Transverse colon (tissue), 4 donors: ENCODE results near the gene NXPH3. TPM values are rescaled to one million over a fixed set of nuclear protein-coding genes. Genes with fewer than 3 reads are reported as not detected.
A peak's percentile ranks its signal among the peaks of the same experiment; 100 is the strongest.

ENCODE experiments used
- DNase-seq: peaks from one replicate; pipeline ENCODE4 v3.0.0-alpha.2; 2019
- H3K27ac ChIP-seq, 4 donors: fragments of 200-600 bp; sonication (generic); 2 replicates each; pipeline ENCODE4 v1.5.1; 2016 to 2018; ENCODE audit warnings: inconsistent platforms in 4 of 4
- H3K27me3 ChIP-seq: fragments of 200-600 bp; sonication (generic); 2 replicates; pipeline ENCODE4 v1.5.1; 2017; ENCODE audit warnings: inconsistent platforms
- H3K36me3 ChIP-seq, 4 donors: fragments of 200-600 bp; sonication (generic); 2 replicates each; pipeline ENCODE4 v1.5.1; 2017 to 2019; ENCODE audit warnings: inconsistent platforms in 4 of 4
- H3K4me1 ChIP-seq, 4 donors: fragments of 200-600 bp; sonication (generic); 2 replicates each; pipeline ENCODE4 v1.5.1; 2017 to 2020; ENCODE audit warnings: inconsistent platforms in 4 of 4
- H3K4me3 ChIP-seq, 4 donors: fragments of 200-600 bp; sonication (generic); 1 replicate in 1 of 4; 2 replicates in 3 of 4; pipeline versions ENCODE4 v1.5.1 to v1.6.1; 2017 to 2019; ENCODE audit warnings: inconsistent platforms in 4 of 4
- H3K9me3 ChIP-seq, 2 donors: fragments of 200-600 bp; sonication (generic); 2 replicates each; pipeline ENCODE4 v1.5.1; 2017 to 2019; ENCODE audit warnings: inconsistent platforms in 2 of 2
- CTCF ChIP-seq, 5 experiments: fragments of 200-600 bp in 3 of 5; fragments of 450-650 bp in 2 of 5; sonication (generic) in 3 of 5; IDR thresholded peaks; 1 replicate in 2 of 5; 2 replicates in 3 of 5; pipeline ENCODE4 v1.5.1; 2016 to 2017; ENCODE audit warnings: antibody characterized with exemption in 5 of 5, inconsistent platforms in 3 of 5, mild to moderate bottlenecking in 2 of 5, moderate library complexity in 1 of 5
- EP300 ChIP-seq: sonication (generic); formaldehyde crosslinking; IDR thresholded peaks from one replicate; pipeline ENCODE4 v1.6.1; 2017; ENCODE audit warnings: antibody characterized with exemption, low read depth
- POLR2A ChIP-seq: fragments of 450-650 bp; IDR thresholded peaks from one replicate; pipeline ENCODE4 v1.6.1; 2016; ENCODE audit warnings: antibody characterized with exemption, mild to moderate bottlenecking, moderate library complexity
- POLR2AphosphoS5 ChIP-seq, 3 donors: sonication (generic); formaldehyde crosslinking; IDR thresholded peaks; one replicate each; pipeline ENCODE4 v1.6.1; 2016; ENCODE audit warnings: antibody characterized with exemption in 3 of 3
- WGBS, 2 donors: methylation state at CpG; one replicate each; pipeline ENCODE4 v1.1.5; 2018; ENCODE audit warnings: low coverage in 1 of 2; 5-methylcytosine and 5-hydroxymethylcytosine counted together
- in situ Hi-C, 4 donors: fragments of 200-750 bp; cut with MboI; loops; one replicate each; pipeline versions ENCODE4 v1.15.0 to v1.15.1; 2017; ENCODE audit warnings: low sequenced_read_pairs in 3 of 4, low pct_ligation_motif_present in 1 of 4, low pct_unique_long_range_greater_than_20kb in 1 of 4
- intact Hi-C: fragments of 100-400 bp; cut with DNase I; formaldehyde crosslinking; loops from one replicate; pipeline ENCODE4 v1.15.1; 2023; ENCODE audit warnings: low total_unique reads
- total RNA-seq, 4 donors: library from RNA; depleted of rRNA; stranded (reverse); fragments of >200 nt; gene quantifications; one replicate each; pipeline ENCODE4 v1.1.0, GENCODE V29; 2016

NXPH3 gene
- total RNA-seq, 4 donors from 2014 or later: 0.20 to 4.6 (median 2.6) TPM

- no peak for TF ChIP-seq POLR2A
- TF ChIP-seq CTCF (IDR thresholded peaks at IDR 0.05): no peak
- TF ChIP-seq POLR2AphosphoS5 (IDR thresholded peaks at IDR 0.05): no peak
- TF ChIP-seq EP300: no peak
- in situ Hi-C loops: no loop called here
- peak overlapping the region in 3 of 4 donors; percentile 11 to 42 (median 25) for H3K27ac ChIP-seq
Measured at GRCh38 chr17:49602783-49603182, 27.1 kb downstream of the NXPH3 start.

GRCh38 chr17:49603238-49603637 lies 27.6 kb downstream of the NXPH3 start:
- no peak for DNase-seq
- H3K27me3 ChIP-seq: no peaks in the 10 kb centered on the region
- peaks cover 0 to 16% (median 0%) of the 10 kb centered on the region in 4 donors for H3K4me1 ChIP-seq
- WGBS, 2 donors: 52 to 70% methylated on average over 3 of the region's 3 CpGs
- H3K9me3 ChIP-seq: no peaks in the 10 kb centered on the region
- H3K36me3 ChIP-seq: peaks cover 0 to 85% (median 29%) of the 10 kb centered on the region in 4 donors
- peak overlapping the region in 3 of 4 donors; percentile 11 to 42 (median 25) for H3K27ac ChIP-seq
- H3K4me3 ChIP-seq: no peak overlapping the region
- in situ Hi-C loops: no loop called here
- no peak for TF ChIP-seq POLR2A
- no peak for TF ChIP-seq EP300
- TF ChIP-seq POLR2AphosphoS5 (IDR thresholded peaks at IDR 0.05): no peak
- TF ChIP-seq CTCF (IDR thresholded peaks at IDR 0.05): no peak
- intact Hi-C loops: no loop called here

More at GRCh38 chr17:49602783-49603182, 27.1 kb downstream of the NXPH3 start:
- H3K9me3 ChIP-seq: no peaks in the 10 kb centered on the region
- H3K4me3 ChIP-seq: no peak overlapping the region
- peaks cover 0 to 81% (median 29%) of the 10 kb centered on the region in 4 donors for H3K36me3 ChIP-seq
- intact Hi-C loops: no loop called here
- no peak for DNase-seq
- no peaks in the 10 kb centered on the region for H3K27me3 ChIP-seq
- H3K4me1 ChIP-seq: peaks cover 0 to 20% (median 0%) of the 10 kb centered on the region in 4 donors

GRCh38 chr17:49603720-49604119 lies 28.0 kb downstream of the NXPH3 start:
- TF ChIP-seq CTCF (IDR thresholded peaks at IDR 0.05): no peak
- TF ChIP-seq EP300: no peak
- H3K27ac ChIP-seq: peak overlapping the region in 3 of 4 donors; percentile 6 to 25 (median 11)
- H3K9me3 ChIP-seq: no peaks in the 10 kb centered on the region
- in situ Hi-C loops: no loop called here
- WGBS, 2 donors: 75 to 80% methylated on average over 2 of the region's 2 CpGs
- intact Hi-C loops: no loop called here
- H3K27me3 ChIP-seq: no peaks in the 10 kb centered on the region
- no peak for DNase-seq
- peaks cover 0 to 13% (median 0%) of the 10 kb centered on the region in 4 donors for H3K4me1 ChIP-seq
- H3K36me3 ChIP-seq: peaks cover 0 to 81% (median 29%) of the 10 kb centered on the region in 4 donors
- no peak overlapping the region for H3K4me3 ChIP-seq

- H3K27me3 ChIP-seq: no peaks in the 10 kb centered on the region
- DNase-seq: no peak
- in situ Hi-C loops (no loop called here), intact Hi-C loops (no loop called here)
- 92 to 96% methylated on average over 1 to 7 of the region's 7 CpGs for WGBS, 2 donors
- H3K36me3 ChIP-seq: peaks cover 0 to 78% (median 27%) of the 10 kb centered on the region in 4 donors
- H3K27ac ChIP-seq: no peak overlapping the region
- H3K9me3 ChIP-seq: no peaks in the 10 kb centered on the region
- peaks cover 0 to 13% (median 0%) of the 10 kb centered on the region in 4 donors for H3K4me1 ChIP-seq
- no peak overlapping the region for H3K4me3 ChIP-seq
- TF ChIP-seq POLR2AphosphoS5 (IDR thresholded peaks at IDR 0.05) (no peak), CTCF (IDR thresholded peaks at IDR 0.05) (no peak), EP300 (no peak), POLR2A (no peak)
Measured at GRCh38 chr17:49604314-49604869, 28.7 kb downstream of the NXPH3 start.
